Activated T-helper 1 cell treated with anti-CD3 and anti-CD28 coated beads, Interleukin-2, amount 50 U/mL, for 16 hours (primary cell): Measurements from ENCODE around the gene NCEH1.
"Not testable (repeated sequence)": the region's sequence is repeated elsewhere in the genome, so short reads cannot be mapped to it uniquely, and the experiment has no call there.

Source experiments
- DNase-seq, 2 donors: peaks; one replicate each; pipeline ENCODE4 v3.0.0-alpha.2; 2020; ENCODE audit warnings: low read depth in 1 of 2, low spot score in 1 of 2

NCEH1 gene

DNA sequence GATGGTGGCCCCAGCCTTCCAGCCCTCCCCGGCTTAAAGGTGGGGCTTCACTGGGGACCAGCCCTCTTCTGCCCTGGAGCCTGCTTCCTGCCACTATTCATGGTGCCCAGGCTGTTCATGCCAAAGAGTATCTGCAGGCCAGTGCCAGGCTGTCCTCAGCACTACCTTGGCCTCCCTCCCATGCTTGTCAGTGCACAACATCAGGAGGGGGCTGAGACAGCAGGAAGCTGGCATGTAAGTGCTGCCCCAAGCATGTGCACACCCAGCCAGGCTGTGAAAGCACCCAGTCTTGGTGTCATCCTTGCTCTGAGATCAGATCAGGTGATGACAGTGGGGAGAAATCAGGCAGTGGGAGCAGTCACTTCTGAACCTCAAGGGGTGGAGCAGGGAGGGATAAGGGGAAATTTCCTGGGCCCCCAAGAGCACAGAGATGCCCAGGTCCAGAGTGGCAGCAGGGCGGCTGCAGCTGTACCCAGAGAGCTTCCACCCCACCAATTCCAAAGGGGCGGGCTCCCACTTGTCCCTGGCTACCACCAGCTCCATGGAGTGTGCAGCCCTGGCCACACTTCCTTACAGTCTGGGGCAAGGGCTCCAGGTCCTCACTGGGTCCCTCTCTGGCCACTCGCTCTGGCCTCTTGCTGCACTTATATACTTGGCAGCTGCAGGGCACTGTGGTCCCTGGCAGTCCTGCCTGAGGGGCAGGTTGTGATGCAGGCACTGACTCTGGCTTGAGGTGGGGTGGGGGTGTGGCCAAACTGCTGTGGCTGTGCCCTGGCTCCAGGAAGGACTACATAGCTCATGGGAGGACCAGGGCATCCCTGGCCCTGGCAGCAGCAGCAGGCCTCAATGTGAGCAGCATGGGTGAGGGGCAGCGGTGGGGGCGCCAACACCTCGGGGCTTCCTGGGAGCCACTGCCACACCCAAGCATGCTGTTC is 96.3 kb downstream of the NCEH1 start:
- no peak for DNase-seq

DNA sequence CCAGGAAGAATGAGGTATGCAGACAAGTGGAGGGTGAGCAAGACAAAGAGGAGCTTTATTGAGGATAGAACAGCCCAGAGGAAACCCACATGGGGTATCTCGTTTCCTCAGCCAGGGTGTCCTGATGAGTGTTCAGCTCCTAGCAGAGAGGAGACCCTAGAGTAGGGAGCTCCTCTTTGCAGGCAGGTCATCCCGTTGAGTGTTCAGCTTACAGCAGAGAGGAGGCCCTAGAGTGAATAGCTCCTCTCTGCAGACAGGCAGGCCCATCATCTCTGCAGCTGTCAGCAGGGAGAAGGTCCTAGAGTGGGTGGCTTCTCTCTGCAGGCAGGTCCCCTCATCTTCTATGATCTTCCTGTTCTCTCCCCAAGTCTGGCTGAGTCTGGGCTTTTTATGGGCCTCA is 97.0 kb downstream of the NCEH1 start:
- DNase-seq = no peak

DNA sequence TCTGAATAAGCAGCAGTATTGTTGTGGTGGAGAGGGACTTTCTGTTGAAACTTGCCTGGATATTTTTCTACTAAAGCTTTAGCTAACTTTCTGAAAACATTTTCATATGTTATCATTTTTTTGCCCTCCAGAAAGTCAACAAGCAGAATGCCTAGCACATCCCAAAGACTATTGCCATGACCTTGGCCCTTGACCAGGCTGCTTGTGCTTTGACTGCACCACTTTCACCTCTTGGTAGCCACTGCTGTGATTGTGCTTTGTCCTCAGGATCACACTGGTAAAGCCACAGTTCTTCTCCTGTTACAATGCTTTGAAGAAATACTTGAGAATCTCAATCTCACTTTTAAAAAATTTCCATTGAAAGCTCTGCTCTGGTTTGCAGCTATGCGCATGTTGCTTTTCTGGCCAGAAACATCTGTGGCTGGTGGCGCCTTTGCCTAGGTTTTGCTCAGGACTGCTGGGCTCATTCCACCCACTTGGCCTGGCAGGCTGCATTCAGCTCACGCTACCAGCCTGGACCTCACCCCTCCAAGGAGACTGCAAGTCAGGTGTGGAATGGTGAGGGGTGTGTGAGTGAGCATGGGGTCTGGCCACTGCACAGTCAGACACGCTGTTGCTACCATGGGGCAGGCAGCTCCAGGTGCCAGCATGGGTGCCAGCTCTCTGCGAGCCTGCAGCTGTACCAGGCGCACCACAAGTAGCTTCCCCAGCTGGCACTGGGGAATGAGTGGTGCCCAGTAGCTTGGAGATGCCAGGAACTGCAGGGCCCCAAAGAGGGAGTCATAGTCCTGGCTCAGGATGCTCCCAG is 97.8 kb downstream of the NCEH1 start:
- no peak for DNase-seq

DNA sequence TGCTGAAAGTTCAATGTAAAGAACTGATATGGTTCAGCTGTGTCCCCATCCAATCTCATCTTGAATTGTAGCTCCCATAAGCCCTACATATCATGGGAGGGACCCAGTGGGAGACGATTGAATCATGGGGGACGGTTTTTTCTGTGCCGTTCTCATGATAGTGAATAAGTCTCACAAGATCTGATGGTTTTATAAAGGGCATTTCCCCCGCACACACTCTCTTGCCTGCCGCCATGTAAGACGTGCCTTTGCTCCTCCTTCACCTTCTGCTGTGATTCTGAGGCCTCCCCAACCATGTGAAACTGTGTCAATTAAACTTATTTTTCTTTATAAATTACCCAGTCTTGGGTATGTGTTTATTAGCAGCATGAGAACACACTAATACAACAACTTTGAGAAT is 101.1 kb downstream of the NCEH1 start:
- no peak for DNase-seq

DNA sequence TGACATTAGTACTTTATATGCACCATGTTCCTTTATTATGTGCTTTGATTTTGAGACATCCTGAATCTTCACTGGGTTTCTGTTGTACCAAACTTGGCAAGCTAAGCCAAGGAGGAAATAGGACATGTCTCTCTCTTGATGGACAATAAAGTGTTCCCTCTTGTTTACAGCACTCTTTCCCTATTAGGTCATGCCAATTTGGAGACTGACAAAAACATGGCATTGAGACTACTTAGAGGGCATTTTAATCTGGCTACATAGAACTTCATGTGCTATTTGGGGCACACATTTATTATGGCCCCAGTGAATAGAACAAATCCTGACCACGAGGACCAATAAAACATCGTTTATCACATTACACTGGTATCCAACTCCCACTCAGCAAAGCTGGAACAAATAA is 102.3 kb downstream of the NCEH1 start:
- DNase-seq = no peak

DNA sequence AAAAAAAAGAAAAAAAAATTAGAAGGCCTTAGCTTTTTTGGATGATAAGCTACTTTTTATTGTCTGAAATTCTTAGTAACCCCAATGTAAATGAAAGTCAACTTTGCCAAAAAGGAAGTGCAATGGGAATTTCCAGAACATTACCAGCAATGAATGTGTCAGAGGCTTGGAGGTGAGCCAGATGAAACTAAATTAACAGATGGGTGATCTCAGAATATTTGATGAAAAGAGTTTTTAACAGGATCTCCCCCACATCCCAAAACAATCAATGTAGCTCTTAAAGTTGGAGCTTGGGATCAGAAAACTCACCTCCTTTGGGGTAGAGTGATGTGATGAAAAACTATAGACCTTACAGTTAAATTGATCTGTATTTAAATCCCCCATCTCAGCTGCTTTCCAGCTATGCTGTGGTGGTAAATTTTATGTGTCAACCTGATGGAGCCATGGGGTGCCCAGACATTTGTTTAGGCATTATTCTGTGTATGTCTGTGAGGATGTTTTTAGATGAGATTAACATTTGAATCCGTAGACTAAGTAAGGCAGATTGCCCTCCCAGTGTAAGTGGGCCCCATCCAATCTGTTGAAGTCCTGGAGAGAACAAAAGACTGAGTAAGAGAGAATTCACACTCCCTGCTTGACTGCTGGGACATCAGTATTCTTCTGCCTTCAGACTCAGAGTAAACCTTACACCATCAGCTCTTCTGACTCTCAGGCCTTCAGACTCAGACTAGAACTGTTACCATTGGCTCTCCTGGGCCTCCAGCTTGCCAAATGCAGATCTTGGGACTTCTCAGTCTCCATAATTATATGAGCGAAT is 103.4 kb downstream of the NCEH1 start:
- DNase-seq = no peak

DNA sequence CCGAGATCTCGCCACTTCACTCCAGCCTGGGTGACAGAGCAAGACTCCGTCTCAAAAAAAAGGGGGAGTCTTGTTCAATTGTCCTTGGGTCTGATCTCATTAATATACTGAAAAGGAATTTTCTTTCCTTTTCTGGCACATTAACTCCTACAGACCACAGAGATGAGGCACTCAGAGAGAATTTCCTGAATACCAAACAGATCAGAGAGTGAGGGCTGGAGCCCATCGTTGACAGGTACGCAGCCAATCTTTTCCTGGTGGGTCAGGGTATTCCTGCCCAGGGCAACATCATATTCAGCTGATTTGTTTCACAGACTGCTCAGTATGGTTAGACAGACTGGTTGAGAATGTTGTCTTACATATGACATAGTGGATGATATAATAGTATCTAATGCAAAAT is 104.8 kb downstream of the NCEH1 start:
- no peak for DNase-seq

DNA sequence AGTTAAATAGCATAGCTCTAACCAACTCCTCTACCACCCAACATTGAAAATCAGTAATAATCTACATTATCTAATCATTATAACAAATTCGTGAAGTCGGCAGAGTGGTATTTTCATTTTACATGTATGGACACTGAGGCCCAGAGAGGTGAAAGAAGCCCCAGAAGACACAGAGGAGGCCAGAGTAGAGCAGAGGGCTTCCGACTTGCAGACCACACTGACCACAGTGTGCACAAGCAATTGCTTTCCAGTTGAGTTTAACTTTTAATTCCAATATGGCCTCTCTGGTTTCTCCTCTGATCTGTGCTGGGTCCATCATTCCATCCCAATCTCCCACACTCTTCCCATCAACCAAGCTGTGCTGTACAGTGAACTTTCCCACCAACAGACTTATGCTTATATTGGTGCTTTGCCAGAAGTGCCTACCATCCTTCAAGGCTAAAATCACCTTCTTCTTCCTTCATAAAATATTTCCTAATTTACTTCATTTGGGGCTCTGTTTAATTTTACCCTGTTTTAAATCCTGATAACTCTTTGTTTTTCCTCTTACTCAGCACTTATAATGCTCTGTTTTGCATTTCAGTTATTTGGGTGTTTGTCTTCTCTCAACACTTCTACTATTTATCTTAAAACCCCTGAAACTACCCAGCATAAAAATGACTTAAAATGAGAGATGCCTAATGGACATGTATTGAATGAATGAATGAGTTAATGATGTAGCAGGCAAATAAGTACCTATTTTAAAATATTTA is 105.8 kb downstream of the NCEH1 start:
- no peak for DNase-seq

DNA sequence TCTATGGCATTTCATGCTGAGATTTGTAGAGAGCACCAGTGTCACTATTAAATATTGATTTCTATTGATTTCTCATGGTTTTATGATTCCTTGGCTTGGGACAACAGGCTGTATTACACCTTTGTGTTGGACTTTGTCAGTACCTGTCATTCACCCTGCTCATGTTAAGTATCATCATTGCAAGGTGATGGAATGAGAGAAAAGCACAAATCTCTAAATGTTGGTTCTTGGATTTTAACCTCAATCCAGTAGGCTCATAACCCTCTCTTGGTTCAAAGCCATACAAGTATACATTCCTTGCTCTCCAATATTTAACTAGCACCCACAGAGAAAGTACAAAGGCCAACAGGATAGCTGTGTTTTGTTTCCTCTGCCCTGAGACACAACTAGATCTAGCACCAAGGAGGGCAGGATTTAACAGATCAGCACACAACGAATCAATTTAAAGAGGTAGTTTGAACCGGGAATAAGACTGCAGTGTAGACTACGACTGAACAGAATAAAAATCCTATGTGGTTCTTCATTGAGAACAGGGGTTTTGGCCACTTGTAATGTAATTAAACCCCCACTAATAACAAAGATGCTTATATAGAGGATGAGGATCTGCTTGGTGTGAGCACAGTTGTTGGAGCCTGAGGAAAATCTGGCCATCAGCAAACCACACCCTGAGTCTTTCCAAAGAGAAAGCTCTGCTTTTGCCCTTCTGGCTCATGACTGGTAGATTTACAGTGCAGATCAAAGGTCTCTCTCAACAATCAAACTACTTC is 109.6 kb downstream of the NCEH1 start:
- no peak for DNase-seq

DNA sequence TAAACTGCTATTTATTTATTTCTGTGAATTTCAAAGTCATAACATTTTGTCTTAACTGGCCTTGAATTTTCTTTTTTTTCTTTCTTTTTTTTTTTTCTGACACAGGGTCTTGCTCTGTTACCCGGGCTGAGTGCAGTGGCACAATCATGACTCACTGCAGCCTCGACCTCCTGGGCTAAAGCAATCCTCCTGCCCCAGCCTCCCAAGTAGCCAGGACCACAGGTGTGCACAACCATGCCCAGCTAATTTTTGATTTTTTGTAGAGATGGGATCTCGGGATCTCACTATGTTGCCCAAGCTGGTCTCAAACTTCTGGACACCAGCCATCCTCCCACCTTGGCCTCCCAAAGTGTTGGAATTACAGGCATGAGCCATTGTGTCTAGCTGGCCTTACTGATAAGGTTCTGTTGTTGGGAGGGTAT is 110.2 kb downstream of the NCEH1 start:
- DNase-seq = no peak

DNA sequence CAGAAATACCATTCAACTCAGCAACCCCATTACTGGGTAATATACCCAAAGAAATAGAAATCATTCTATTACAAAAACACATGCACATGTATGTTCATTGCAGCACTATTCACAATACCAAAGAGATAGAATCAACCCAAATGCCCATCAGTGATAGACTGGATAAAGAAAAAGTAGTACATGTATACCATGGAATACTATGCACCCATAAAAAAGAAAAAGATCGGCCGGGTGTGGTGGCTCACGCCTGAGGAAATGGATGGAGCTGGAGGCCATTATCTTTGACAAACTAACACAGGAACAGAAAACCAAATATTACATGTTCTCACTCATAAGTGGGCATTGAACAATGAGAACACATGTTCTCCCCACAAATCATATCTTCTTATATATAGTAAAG is 112.0 kb downstream of the NCEH1 start:
- DNase-seq = no peak

DNA sequence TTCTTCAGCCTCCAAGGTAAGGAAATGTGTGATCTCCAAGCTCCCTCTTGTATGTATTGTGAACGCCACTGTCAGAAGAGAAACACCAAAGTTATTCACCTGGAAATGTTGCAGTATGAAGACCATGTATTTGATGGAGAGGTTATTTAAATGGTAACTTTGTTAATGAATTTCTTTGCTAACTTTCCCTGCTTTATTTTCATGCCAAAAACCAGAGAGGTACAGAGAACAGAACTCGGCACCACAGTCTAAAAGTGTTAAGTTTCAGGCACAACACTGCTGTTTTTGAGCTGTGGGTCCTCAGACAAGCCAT is 114.5 kb downstream of the NCEH1 start:
- DNase-seq = no peak

DNA sequence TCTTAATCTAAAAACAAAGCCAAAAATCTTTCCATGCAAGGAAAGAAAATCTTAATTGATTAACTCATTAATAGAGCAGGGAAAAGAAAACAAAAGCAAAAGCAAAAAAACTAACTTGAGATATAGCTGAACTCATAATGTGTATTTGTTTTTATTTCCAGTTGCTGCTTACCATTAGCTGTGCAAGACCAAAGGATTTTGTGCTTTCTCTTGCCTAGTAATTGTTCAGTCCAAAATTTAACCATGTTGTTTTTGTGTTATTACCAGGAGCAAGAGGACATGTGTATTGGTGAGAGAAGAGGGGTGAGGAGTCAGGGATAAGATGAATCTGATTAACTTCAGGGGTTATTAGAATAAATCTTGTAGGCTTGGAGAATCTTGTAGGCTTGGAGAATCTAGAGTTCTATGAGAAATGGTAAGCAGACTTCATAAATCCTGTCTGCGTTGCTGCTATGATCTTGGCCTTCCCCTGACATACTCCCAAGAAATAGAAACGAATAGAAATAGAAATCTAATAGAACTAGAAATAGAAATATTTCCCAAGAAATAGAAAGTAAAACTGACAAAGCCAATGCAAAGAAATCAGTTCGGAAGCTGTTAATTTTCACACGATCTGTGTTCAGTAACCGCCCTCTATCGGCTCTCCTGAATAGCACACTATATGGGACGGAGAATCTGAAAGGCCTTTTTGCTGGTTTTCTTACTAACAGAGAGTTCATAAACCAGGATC is 115.0 kb downstream of the NCEH1 start:
- DNase-seq = no peak

DNA sequence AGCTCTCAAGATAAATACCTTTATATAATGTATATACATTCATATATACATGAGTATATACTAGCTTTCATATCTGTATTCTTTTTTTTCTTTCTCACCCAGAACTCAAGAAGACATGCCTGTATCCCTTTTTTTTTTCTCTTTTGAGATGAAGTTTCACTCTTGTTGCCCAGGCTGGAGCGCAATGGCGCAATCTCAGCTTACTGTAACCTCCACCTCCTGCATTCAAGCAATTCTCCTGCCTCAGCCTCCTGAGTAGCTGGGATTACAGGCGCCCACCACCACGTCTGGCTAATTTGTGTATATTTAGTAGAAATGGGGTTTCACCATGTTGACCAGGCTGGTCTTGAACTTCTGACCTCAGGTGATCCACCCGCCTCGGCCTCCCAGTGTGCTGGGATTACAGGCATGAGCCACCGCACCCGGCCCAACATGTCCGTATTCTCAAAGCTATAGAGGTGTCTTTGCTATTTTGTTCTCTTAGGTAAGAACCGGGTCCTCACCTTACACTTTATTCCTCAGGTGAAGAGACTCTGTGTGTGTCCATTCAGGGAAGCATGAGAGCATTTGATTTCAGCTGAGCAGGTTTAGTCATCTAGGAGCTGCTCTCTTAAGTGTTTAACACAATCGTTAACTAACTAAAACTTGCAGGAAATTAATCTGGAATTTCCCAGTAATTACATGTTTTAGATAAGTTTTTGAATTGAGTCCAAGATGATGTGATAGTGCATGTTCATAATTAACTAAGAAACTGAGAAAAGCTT is 115.8 kb downstream of the NCEH1 start:
- DNase-seq = not testable (repeated sequence)

DNA sequence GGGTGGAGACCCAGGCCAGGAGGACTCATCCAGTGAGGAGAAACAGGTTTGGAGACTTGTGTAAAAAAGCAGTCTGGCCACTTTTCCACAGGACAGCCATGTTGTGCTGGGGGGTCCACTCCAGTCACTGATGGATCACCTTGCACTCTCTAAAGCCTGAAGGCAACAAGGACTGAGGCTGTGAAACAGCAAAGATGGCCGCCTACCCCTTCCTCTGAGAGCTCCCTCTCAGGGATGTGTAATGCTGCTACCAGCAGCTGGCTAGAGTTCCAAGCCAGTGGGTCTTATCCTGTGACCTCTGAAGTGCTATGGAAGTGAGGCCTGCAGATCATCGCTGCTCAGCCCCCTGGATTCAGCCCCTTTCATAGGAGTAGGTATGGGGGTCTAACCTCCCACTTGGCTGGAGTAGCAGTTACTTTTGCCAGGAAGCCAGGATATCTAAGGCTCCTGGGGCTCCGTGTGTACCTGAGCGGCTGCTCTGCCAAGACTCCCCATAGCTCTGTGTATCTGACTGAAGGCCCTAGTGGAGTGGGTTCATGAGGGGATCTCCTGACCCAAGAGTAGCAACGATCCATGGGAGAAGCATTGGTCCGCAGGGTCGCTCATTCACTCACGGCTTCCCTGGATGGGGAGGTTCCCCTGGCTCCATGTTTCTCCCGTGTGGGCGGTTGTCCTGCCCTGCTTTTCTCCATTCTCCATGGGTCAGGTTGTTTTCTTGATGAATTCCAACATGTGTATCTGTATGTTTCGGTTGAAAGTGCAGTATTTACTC is 117.8 kb downstream of the NCEH1 start:
- DNase-seq = no peak

DNA sequence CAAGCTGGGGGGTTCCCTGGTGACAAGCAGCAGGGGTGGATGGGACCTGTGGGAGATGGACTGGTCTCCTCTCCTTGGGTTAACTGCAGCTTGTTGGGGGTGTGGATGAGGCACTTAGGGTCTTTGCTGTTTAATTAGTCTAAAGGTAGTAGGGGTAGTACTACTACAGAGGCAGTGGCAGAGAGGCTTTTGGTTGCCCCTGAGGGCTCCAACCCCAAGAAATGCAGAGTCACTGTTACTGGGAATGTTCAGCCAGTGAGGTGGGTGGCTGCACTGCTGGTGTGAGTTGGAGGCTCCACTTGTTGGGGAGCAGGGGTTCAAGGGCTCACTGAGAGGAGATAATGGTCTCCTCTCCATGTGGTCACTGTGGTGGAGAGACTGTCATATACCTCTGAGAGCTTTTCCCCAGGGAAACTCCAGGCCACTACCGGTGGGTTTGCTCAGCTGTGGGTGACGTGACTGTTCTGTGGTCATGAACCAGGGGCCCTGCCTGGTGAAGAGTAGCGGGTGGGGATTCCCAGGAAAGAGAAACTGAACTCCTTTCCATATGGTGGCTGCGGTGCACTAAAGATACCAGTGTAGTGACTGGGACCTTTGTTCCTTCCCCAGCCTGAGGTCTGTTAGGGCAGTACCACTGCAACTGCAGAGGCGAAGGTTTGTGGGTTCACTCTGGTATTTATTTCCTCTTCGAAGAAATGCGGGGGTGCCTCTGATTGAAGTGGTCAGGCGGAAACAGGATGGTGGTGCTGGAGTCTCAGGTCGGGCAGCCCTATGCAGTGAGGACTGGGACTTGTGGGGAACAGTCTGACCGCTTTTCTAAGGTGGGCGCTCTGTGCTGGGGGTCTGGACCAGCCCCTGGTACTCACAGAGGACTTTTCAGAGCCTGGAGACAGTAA is 118.7 kb downstream of the NCEH1 start:
- DNase-seq = peak in 1 of 2 donors; percentile 66

DNA sequence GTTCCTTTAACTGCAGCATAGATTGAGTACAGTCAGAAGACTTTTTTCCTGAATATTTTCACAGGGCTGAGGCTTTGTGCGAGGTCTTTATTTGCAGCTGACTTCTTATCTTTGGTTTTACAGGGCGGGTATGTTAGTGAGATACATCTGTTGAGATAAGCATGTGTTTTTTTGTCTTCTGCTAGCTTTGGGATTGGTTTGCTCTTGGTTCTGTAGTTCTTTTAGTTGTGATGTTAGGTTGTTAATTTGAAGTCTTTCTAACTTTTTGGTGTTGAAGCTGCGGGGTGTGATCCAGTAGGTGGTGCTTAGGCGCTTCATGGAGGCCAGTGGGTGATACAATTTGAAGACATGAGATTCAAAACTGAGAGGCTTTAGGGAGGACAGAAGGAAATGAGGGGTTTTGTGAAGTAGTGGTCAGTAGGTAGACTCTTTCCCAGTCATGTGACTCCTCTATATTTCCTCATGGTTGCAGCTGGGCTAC is 119.7 kb downstream of the NCEH1 start:
- DNase-seq = no peak
